Motor neuron (in vitro differentiated cells): ENCODE data around the gene MAN1A2. TPM values are rescaled to one million over a fixed set of nuclear protein-coding genes. Genes with fewer than 3 reads are reported as not detected.

Experiments
- total RNA-seq, 8 experiments: library from RNA; unstranded; fragments of 300-600 nt; gene quantifications; 2 replicates each; pipeline versions ENCODE4 v1.2.3 to v1.2.4, GENCODE V29; 2022

MAN1A2 gene
- total RNA-seq, 8 experiments from 2014 or later = 33.3 to 57.9 (median 41.1) TPM

Other genes starting within 250 kb of the MAN1A2 start
- 10 to 100 TPM in 3 of 8 experiments, 1 to 10 TPM in 5; 1.2 to 14.5 (median 7.4) TPM for gene TRIM45, start 245.7 kb upstream of the MAN1A2 start, total RNA-seq
- gene VTCN1, start 156.5 kb upstream of the MAN1A2 start, total RNA-seq = 1 to 10 TPM in 1 of 8 experiments, under 1 TPM in 5, not detected in 2; 0.22 to 2.0 (median 0.43) TPM
- gene TENT5C, start 238.6 kb downstream of the MAN1A2 start, total RNA-seq = 1 to 10 TPM in 2 of 8 experiments, under 1 TPM in 6; 0.05 to 1.4 (median 0.56) TPM